Embryonic facial prominence (tissue), 1 donor: ENCODE data around the gene MED13L.

Experiments used
- DNase-seq: peaks from one replicate; pipeline ENCODE4 v3.0.0-alpha.2; 2016; ENCODE audit errors: extremely low spot score

MED13L gene

GRCh38 chr12:116184763-116185162 is 92.7 kb downstream of the MED13L start:
- DNase-seq, result no peak

GRCh38 chr12:116183741-116184141 is 93.8 kb downstream of the MED13L start:
- DNase-seq, result no peak

GRCh38 chr12:116182359-116183063 is 95.0 kb downstream of the MED13L start:
- no peak for DNase-seq

GRCh38 chr12:116180448-116180847 is 97.0 kb downstream of the MED13L start:
- no peak for DNase-seq

- DNase-seq, result no peak
These were observed 98.1 kb downstream of the MED13L start for GRCh38 chr12:116179384-116179783.

GRCh38 chr12:116177017-116177416 is 100.5 kb downstream of the MED13L start:
- no peak for DNase-seq

GRCh38 chr12:116174904-116175303 is 102.6 kb downstream of the MED13L start:
- no peak for DNase-seq

GRCh38 chr12:116174006-116174405 is 103.5 kb downstream of the MED13L start:
- DNase-seq, result no peak

- no peak for DNase-seq
These were observed 105.2 kb downstream of the MED13L start for GRCh38 chr12:116172224-116172849.

GRCh38 chr12:116171549-116171948 is 105.9 kb downstream of the MED13L start:
- no peak for DNase-seq

- DNase-seq, result no peak
These were observed 108.4 kb downstream of the MED13L start for GRCh38 chr12:116169071-116169470.

GRCh38 chr12:116166306-116166705 is 111.2 kb downstream of the MED13L start:
- no peak for DNase-seq

- no peak for DNase-seq
These were observed 112.5 kb downstream of the MED13L start for GRCh38 chr12:116165036-116165425.

- DNase-seq, result no peak
These were observed 113.0 kb downstream of the MED13L start for GRCh38 chr12:116164250-116165035.

- no peak for DNase-seq
These were observed 115.4 kb downstream of the MED13L start for GRCh38 chr12:116162071-116162470.

- DNase-seq, result no peak
These were observed 115.9 kb downstream of the MED13L start for GRCh38 chr12:116161588-116161987.

- no peak for DNase-seq
These were observed 116.5 kb downstream of the MED13L start for GRCh38 chr12:116160883-116161458.

- no peak for DNase-seq
These were observed 117.3 kb downstream of the MED13L start for GRCh38 chr12:116160231-116160630.

GRCh38 chr12:116159593-116160200 is 117.8 kb downstream of the MED13L start:
- peak; percentile 36 for DNase-seq

GRCh38 chr12:116159175-116159574 is 118.3 kb downstream of the MED13L start:
- no peak for DNase-seq

GRCh38 chr12:116157845-116158267 is 119.6 kb downstream of the MED13L start:
- DNase-seq, result no peak

GRCh38 chr12:116156614-116157013 is 120.9 kb downstream of the MED13L start:
- no peak for DNase-seq
